Vagina (tissue), 2 donors: ENCODE results near the gene STEAP1.
"Not testable (repeated sequence)": the region's sequence is repeated elsewhere in the genome, so short reads cannot be mapped to it uniquely, and the experiment has no call there.

Source experiments
- POLR2A ChIP-seq, 2 donors: fragments of 450-650 bp; IDR thresholded peaks; one replicate each; pipeline ENCODE4 v1.6.1; 2017; ENCODE audit warnings: antibody characterized with exemption in 2 of 2, mild to moderate bottlenecking in 2 of 2, moderate library complexity in 2 of 2
- POLR2AphosphoS5 ChIP-seq, 2 donors: sonication (generic); formaldehyde crosslinking; IDR thresholded peaks; one replicate each; pipeline ENCODE4 v1.9.0; 2017; ENCODE audit warnings: antibody characterized with exemption in 2 of 2, mild to moderate bottlenecking in 2 of 2, low read depth in 1 of 2; ENCODE audit not compliant: insufficient read depth in 1 of 2
- TF ChIP-seq, protein P1 (sequence below), 3 experiments: fragments of 450-650 bp in 2 of 3; fragments of 200-600 bp in 1 of 3; sonication (generic) in 1 of 3; IDR thresholded peaks; one replicate each; pipeline ENCODE4 v1.5.1; 2017 to 2019; ENCODE audit warnings: antibody characterized with exemption in 3 of 3, mild to moderate bottlenecking in 2 of 3, moderate library complexity in 2 of 3

GRCh38 chr7:90186290-90186689, 32.0 kb downstream of the STEAP1 start:
- TF ChIP-seq, protein P1, sequence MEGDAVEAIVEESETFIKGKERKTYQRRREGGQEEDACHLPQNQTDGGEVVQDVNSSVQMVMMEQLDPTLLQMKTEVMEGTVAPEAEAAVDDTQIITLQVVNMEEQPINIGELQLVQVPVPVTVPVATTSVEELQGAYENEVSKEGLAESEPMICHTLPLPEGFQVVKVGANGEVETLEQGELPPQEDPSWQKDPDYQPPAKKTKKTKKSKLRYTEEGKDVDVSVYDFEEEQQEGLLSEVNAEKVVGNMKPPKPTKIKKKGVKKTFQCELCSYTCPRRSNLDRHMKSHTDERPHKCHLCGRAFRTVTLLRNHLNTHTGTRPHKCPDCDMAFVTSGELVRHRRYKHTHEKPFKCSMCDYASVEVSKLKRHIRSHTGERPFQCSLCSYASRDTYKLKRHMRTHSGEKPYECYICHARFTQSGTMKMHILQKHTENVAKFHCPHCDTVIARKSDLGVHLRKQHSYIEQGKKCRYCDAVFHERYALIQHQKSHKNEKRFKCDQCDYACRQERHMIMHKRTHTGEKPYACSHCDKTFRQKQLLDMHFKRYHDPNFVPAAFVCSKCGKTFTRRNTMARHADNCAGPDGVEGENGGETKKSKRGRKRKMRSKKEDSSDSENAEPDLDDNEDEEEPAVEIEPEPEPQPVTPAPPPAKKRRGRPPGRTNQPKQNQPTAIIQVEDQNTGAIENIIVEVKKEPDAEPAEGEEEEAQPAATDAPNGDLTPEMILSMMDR (IDR thresholded peaks at IDR 0.05) = not testable (repeated sequence)
- not testable (repeated sequence) for TF ChIP-seq POLR2A (IDR thresholded peaks at IDR 0.05); POLR2AphosphoS5 (IDR thresholded peaks at IDR 0.05; ENCODE audit: insufficient read depth in 1 of 2, low read depth in 1 of 2)
